Upper lobe of left lung (tissue), 4 donors: ENCODE data around the gene SLC25A6.

Experiments
- POLR2A ChIP-seq, 4 donors: fragments of 450-650 bp; IDR thresholded peaks; one replicate each; pipeline ENCODE4 v1.5.1; 2016 to 2017; ENCODE audit warnings: antibody characterized with exemption in 4 of 4, mild to moderate bottlenecking in 2 of 4
- POLR2AphosphoS5 ChIP-seq, 2 donors: sonication (generic); formaldehyde crosslinking; IDR thresholded peaks; one replicate each; pipeline ENCODE4 v1.5.1; 2017; ENCODE audit warnings: antibody characterized with exemption in 2 of 2

DNA sequence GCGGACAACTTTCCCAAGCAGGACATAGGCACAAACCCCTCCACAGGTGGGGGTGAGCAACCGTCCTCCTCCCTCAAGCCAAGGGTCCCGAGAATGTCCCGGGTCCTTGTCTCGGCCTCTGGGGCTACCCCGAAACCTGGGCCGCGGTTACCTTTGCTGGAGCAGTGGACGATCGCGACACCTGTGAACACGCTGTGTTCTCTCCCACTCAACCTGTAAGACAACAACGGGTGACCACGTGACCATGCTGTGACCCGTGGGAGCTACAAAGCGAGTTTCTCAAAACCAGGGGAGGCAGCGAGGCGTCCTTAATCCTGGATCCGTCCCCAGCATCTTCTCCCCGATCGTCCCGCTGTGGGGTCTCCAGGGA, 42.9 kb upstream of the SLC25A6 start:
- TF ChIP-seq POLR2AphosphoS5 (IDR thresholded peaks at IDR 0.05) (no peak), POLR2A (IDR thresholded peaks at IDR 0.05) (no peak)
